Measurements from ENCODE around the gene TBC1D7.

TBC1D7 gene

DNA sequence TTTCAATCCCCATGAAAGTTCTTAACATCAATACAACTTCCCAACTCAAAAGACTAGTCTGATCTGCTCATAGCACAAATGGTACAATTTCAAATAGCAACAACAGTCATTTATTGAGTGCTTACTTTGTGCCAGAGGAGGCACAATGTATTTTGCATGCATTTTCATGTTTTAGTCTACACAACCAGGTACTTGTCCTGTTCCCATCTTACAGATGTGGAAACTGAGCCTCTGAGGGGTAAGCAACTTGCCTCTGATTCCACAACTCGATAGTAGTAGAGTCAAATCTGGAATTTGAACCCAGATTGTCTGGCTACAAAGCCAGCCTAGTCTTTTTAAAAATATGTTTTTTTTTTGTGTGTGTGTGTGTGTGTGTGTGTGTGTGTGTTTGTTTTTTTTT, 45.6 kb upstream of the TBC1D7 start:
- TF ChIP-seq, protein P1, sequence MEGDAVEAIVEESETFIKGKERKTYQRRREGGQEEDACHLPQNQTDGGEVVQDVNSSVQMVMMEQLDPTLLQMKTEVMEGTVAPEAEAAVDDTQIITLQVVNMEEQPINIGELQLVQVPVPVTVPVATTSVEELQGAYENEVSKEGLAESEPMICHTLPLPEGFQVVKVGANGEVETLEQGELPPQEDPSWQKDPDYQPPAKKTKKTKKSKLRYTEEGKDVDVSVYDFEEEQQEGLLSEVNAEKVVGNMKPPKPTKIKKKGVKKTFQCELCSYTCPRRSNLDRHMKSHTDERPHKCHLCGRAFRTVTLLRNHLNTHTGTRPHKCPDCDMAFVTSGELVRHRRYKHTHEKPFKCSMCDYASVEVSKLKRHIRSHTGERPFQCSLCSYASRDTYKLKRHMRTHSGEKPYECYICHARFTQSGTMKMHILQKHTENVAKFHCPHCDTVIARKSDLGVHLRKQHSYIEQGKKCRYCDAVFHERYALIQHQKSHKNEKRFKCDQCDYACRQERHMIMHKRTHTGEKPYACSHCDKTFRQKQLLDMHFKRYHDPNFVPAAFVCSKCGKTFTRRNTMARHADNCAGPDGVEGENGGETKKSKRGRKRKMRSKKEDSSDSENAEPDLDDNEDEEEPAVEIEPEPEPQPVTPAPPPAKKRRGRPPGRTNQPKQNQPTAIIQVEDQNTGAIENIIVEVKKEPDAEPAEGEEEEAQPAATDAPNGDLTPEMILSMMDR (IDR thresholded peaks at IDR 0.05; ENCODE audit: low read depth, low read length, poor library complexity, severe bottlenecking): no peak
- no peak for TF ChIP-seq EZH2phosphoT487 (IDR thresholded peaks at IDR 0.05; ENCODE audit: borderline replicate concordance, low read length)
- H3K27ac ChIP-seq (ENCODE audit: low read depth, low read length): no peak overlapping the region
- H3F3A ChIP-seq (ENCODE audit: control insufficient read depth, insufficient read depth): no peaks in the 10 kb centered on the region
- H3K27me3 ChIP-seq (ENCODE audit: control insufficient read depth, low read length): no peaks in the 10 kb centered on the region
- H3K9me2 ChIP-seq (replicated peaks; ENCODE audit: control insufficient read depth, low read length): no peaks in the 10 kb centered on the region
- H3K36me3 ChIP-seq (ENCODE audit: control insufficient read depth, low read length): no peaks in the 10 kb centered on the region
- H3K4me1 ChIP-seq (ENCODE audit: control insufficient read depth, low read length): peaks cover 5% of the 10 kb centered on the region; the same call in 1 of the 2 replicates
- no peak overlapping the region for H3K4me2 ChIP-seq (ENCODE audit: low read length)
- no peaks in the 10 kb centered on the region for H3K79me2 ChIP-seq (ENCODE audit: control insufficient read depth, low read length)
- H3K4me3 ChIP-seq (ENCODE audit: low read length): no peak overlapping the region
- no peaks in the 10 kb centered on the region for H4K20me1 ChIP-seq (ENCODE audit: control insufficient read depth, insufficient read depth, low read depth, low read length)
- H3K9me3 ChIP-seq (ENCODE audit: control insufficient read depth, insufficient read depth, low read length): no peaks in the 10 kb centered on the region

DNA sequence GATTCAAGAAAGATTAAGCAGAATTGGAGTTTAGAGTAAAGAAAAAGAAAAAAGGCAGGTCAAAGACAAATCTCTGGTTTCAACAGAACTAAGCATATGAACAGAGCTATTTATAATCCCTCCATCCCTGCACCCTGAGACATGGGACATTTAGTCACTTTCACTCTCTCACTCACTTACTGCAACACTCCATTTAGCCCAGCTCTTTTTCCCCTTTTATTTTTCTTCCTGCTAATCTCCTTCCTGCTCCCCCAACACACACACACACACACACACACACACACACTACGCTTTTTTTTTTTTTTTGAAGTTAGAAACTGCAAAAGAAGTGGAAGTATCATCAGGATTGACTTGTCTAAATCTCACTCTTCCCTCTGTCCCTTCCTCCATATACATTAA, 45.1 kb upstream of the TBC1D7 start:
- H3K79me2 ChIP-seq (ENCODE audit: control insufficient read depth, low read length): no peaks in the 10 kb centered on the region
- H3K4me3 ChIP-seq (ENCODE audit: low read length): no peak overlapping the region
- peaks cover 5% of the 10 kb centered on the region; the same call in 1 of the 2 replicates for H3K4me1 ChIP-seq (ENCODE audit: control insufficient read depth, low read length)
- H3K9me3 ChIP-seq (ENCODE audit: control insufficient read depth, insufficient read depth, low read length): no peaks in the 10 kb centered on the region
- H3K27me3 ChIP-seq (ENCODE audit: control insufficient read depth, low read length): no peaks in the 10 kb centered on the region
- H3K4me2 ChIP-seq (ENCODE audit: low read length): no peak overlapping the region
- no peaks in the 10 kb centered on the region for H4K20me1 ChIP-seq (ENCODE audit: control insufficient read depth, insufficient read depth, low read depth, low read length)
- TF ChIP-seq, protein P1 (IDR thresholded peaks at IDR 0.05; ENCODE audit: low read depth, low read length, poor library complexity, severe bottlenecking): no peak
- no peak for TF ChIP-seq EZH2phosphoT487 (IDR thresholded peaks at IDR 0.05; ENCODE audit: borderline replicate concordance, low read length)
- no peaks in the 10 kb centered on the region for H3K9me2 ChIP-seq (replicated peaks; ENCODE audit: control insufficient read depth, low read length)
- no peaks in the 10 kb centered on the region for H3K36me3 ChIP-seq (ENCODE audit: control insufficient read depth, low read length)
- H3F3A ChIP-seq (ENCODE audit: control insufficient read depth, insufficient read depth): no peaks in the 10 kb centered on the region
- H3K27ac ChIP-seq (ENCODE audit: low read depth, low read length): no peak overlapping the region

DNA sequence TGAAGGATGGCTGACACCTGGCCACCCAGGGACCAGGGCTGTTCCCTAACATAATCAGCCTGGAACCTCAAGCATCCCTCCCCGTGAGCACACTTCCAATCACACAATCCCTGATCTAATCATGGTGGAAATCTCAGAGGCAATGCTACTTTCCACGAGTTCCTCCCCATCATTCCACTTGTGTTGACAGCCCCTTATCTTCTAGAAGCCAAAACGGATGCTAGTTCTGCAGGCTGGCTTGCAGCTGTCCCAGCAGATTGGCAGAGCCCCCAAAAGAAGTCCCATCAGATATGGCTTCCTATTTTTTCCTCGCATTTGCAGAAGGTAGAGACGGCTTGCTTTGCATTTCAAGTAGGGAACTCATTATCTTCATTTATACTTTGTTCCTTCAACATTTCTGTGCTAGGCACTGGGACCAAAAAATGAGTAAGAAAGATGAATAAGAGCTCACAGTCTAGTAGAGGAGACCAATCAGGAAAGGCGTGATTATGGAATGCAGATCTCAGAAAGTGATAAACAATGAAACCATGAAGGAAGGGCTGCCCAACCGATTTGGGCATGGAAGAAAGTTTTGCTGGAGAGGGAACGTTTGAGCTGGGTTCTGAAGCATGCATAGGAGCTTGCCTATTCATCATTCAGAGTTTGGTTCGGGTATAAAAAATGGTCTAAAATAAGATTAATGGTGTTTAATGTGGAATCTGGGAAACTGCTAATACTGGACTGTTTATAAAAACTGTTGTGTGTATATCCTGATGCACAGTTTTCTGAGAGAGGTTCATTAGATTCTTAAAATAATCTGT, 44.6 kb upstream of the TBC1D7 start:
- H3K36me3 ChIP-seq (ENCODE audit: control insufficient read depth, low read length): no peaks in the 10 kb centered on the region
- H3K4me1 ChIP-seq (ENCODE audit: control insufficient read depth, low read length): peaks cover 5% of the 10 kb centered on the region; the same call in 1 of the 2 replicates
- H3K79me2 ChIP-seq (ENCODE audit: control insufficient read depth, low read length): no peaks in the 10 kb centered on the region
- no peaks in the 10 kb centered on the region for H3K9me2 ChIP-seq (replicated peaks; ENCODE audit: control insufficient read depth, low read length)
- H3K9me3 ChIP-seq (ENCODE audit: control insufficient read depth, insufficient read depth, low read length): no peaks in the 10 kb centered on the region
- H3K4me2 ChIP-seq (ENCODE audit: low read length): no peak overlapping the region
- H3K4me3 ChIP-seq (ENCODE audit: low read length): no peak overlapping the region
- no peak for TF ChIP-seq EZH2phosphoT487 (IDR thresholded peaks at IDR 0.05; ENCODE audit: borderline replicate concordance, low read length)
- H4K20me1 ChIP-seq (ENCODE audit: control insufficient read depth, insufficient read depth, low read depth, low read length): no peaks in the 10 kb centered on the region
- H3F3A ChIP-seq (ENCODE audit: control insufficient read depth, insufficient read depth): no peaks in the 10 kb centered on the region
- H3K27ac ChIP-seq (ENCODE audit: low read depth, low read length): no peak overlapping the region
- no peaks in the 10 kb centered on the region for H3K27me3 ChIP-seq (ENCODE audit: control insufficient read depth, low read length)

DNA sequence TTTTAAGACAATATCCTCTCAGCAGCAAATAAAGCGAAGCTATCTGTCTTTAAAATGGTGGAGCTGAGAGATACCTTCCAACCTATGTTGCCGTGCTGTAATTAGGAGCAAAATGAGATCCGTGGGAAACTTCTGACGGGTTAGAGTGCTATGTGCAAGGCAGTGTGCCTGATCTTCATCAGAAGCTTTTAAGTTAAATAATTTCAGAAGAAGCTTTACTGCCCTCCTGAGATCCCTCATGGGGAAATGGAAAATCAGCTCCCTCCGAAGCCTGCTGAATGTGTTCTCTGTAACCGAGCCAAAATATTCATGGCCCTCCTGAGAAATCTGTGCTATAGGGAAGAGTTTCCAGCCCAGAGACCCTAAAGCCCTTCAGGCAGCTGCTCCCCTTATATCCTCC, 43.7 kb upstream of the TBC1D7 start:
- TF ChIP-seq, protein P1 (IDR thresholded peaks at IDR 0.05; ENCODE audit: low read depth, low read length, poor library complexity, severe bottlenecking): no peak
- TF ChIP-seq EZH2phosphoT487 (IDR thresholded peaks at IDR 0.05; ENCODE audit: borderline replicate concordance, low read length): no peak
- H3K4me3 ChIP-seq (ENCODE audit: low read length): no peak overlapping the region
- no peaks in the 10 kb centered on the region for H4K20me1 ChIP-seq (ENCODE audit: control insufficient read depth, insufficient read depth, low read depth, low read length)
- no peaks in the 10 kb centered on the region for H3K79me2 ChIP-seq (ENCODE audit: control insufficient read depth, low read length)
- no peak overlapping the region for H3K4me2 ChIP-seq (ENCODE audit: low read length)
- no peaks in the 10 kb centered on the region for H3F3A ChIP-seq (ENCODE audit: control insufficient read depth, insufficient read depth)
- no peaks in the 10 kb centered on the region for H3K9me2 ChIP-seq (replicated peaks; ENCODE audit: control insufficient read depth, low read length)
- H3K4me1 ChIP-seq (ENCODE audit: control insufficient read depth, low read length): no peaks in the 10 kb centered on the region; the same call in 1 of the 2 replicates
- no peaks in the 10 kb centered on the region for H3K27me3 ChIP-seq (ENCODE audit: control insufficient read depth, low read length)
- H3K27ac ChIP-seq (ENCODE audit: low read depth, low read length): no peak overlapping the region
- no peaks in the 10 kb centered on the region for H3K9me3 ChIP-seq (ENCODE audit: control insufficient read depth, insufficient read depth, low read length)
- no peaks in the 10 kb centered on the region for H3K36me3 ChIP-seq (ENCODE audit: control insufficient read depth, low read length)

Measured in DOHH2 (cell line).